Measurements from ENCODE around the gene DAPK1.

DAPK1 gene

DNA sequence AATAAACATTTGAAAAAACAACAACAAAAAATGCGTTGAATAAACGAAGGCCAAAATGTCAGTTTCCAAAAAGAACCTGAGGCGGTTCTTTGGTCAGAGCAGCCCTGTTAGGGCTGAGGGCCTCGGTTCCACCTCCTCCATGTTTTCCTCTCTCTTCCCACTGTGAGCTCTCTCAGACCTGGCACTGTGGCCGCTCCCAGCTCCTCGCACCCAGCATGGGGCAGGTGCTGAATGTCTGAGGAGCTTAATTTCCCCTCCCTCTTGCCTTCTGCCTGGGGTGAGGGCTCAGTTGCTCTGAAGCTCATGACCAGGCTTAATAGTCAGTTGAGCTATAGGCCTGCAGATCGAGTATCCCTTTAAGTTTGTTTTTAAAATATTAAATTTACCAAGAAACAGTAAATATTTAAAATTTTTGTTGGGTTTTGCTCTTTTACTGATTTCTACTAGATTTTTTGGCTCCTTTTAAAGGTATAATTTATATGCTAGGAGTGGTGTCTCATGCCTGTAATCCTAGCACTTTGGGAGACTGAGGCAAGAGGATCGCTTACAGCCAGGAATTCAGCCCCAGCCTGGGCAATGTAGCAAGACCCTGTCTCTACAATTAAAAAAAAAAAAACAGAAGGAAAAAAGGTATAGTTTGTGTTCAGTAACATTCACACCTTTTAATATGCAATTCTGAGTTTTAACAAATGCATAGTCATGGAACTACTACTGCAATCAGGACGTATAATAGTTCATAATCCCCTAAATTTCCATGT is 28.1 kb downstream of the DAPK1 start:
- POLR2A ChIA-PET: no interaction called here
- no peak for TF ChIP-seq ZNF596 (tag by site-specific recombination; IDR thresholded peaks at IDR 0.05)
- TF ChIP-seq, protein P1, sequence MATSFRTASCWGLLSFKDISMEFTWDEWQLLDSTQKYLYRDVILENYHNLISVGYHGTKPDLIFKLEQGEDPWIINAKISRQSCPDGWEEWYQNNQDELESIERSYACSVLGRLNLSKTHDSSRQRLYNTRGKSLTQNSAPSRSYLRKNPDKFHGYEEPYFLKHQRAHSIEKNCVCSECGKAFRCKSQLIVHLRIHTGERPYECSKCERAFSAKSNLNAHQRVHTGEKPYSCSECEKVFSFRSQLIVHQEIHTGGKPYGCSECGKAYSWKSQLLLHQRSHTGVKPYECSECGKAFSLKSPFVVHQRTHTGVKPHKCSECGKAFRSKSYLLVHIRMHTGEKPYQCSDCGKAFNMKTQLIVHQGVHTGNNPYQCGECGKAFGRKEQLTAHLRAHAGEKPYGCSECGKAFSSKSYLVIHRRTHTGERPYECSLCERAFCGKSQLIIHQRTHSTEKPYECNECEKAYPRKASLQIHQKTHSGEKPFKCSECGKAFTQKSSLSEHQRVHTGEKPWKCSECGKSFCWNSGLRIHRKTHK (tag by site-specific recombination; IDR thresholded peaks at IDR 0.05): no peak
- TF ChIP-seq ZIC2 (tag by site-specific recombination; IDR thresholded peaks at IDR 0.05): peak; percentile 84
- H3K4me1 ChIP-seq (ENCODE audit: control insufficient read depth, insufficient read depth, low read length): peaks cover 6% of the 10 kb centered on the region; the same call in 1 of the 2 replicates
- no peak overlapping the region for H3K4me3 ChIP-seq (ENCODE audit: low read depth, low read length)
- CTCF ChIA-PET: no interaction called here
- H3K36me3 ChIP-seq (ENCODE audit: control insufficient read depth in 2 of 2, insufficient read depth in 1 of 2, low read length in 2 of 2): peaks cover 0 to 5% of the 10 kb centered on the region in 2 experiments; a peak in 1 of 3 replicates
- H3K9me3 ChIP-seq (ENCODE audit: control insufficient read depth, insufficient read depth, low read depth, low read length): no peaks in the 10 kb centered on the region
- H3K27ac ChIP-seq (ENCODE audit: extremely low read depth, low read depth, low read length): no peak overlapping the region

DNA sequence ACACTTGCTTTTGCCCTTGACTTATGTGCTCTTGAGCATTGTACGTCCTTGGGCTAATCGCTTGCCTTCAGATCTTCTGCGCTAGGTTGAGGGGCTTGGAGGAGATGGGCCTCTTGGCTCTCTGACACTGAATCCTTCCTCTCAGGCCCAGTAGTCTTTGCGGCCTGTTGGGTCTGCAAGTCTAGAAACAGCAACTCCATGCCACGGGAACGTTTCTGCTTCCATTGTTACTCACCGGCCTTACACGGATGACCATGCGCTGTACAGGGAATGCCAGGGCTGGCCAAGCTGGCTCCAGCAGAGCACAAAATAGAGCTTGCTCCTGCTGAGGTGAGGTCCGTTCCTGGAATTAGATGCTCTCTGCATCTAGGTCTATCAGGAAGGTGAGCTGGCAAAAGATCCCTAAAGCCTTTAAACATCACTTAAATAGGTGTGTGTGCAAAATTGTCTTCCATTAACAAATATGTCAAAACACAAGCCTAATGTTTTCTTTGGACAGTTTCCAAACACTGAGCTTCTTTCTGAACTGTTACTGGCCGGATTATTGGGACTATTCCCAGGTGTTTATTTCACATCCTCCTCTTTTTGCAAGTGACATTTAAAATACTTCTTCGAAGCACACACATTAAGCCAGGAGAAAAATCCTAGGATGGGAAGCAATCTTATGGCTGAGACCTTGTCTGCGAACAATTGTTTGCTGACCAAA is 29.7 kb downstream of the DAPK1 start:
- POLR2A ChIA-PET: no interaction called here
- H3K9me3 ChIP-seq (ENCODE audit: control insufficient read depth, insufficient read depth, low read depth, low read length): no peaks in the 10 kb centered on the region
- peaks cover 6% of the 10 kb centered on the region; the same call in 1 of the 2 replicates for H3K4me1 ChIP-seq (ENCODE audit: control insufficient read depth, insufficient read depth, low read length)
- CTCF ChIA-PET: no interaction called here
- no peak overlapping the region for H3K27ac ChIP-seq (ENCODE audit: extremely low read depth, low read depth, low read length)
- no peak overlapping the region for H3K4me3 ChIP-seq (ENCODE audit: low read depth, low read length)
- H3K36me3 ChIP-seq (ENCODE audit: control insufficient read depth in 2 of 2, insufficient read depth in 1 of 2, low read length in 2 of 2): no peaks in the 10 kb centered on the region
- no peak for TF ChIP-seq ZNF521 (tag by site-specific recombination; IDR thresholded peaks at IDR 0.05)
- no peak for TF ChIP-seq ZNF670 (tag by site-specific recombination; IDR thresholded peaks at IDR 0.05; ENCODE audit: low read depth)
- no peak for TF ChIP-seq GLIS1 (tag by site-specific recombination; IDR thresholded peaks at IDR 0.05)
- no peak for TF ChIP-seq PRDM1 (tag by site-specific recombination; IDR thresholded peaks at IDR 0.05)
- no peak for TF ChIP-seq ZNF623 (tag by site-specific recombination; IDR thresholded peaks at IDR 0.05)
- no peak for TF ChIP-seq SP3 (tag by site-specific recombination; IDR thresholded peaks at IDR 0.05)
- TF ChIP-seq, protein P2, sequence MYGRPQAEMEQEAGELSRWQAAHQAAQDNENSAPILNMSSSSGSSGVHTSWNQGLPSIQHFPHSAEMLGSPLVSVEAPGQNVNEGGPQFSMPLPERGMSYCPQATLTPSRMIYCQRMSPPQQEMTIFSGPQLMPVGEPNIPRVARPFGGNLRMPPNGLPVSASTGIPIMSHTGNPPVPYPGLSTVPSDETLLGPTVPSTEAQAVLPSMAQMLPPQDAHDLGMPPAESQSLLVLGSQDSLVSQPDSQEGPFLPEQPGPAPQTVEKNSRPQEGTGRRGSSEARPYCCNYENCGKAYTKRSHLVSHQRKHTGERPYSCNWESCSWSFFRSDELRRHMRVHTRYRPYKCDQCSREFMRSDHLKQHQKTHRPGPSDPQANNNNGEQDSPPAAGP (tag by site-specific recombination; IDR thresholded peaks at IDR 0.05): no peak
- TF ChIP-seq, protein P3, sequence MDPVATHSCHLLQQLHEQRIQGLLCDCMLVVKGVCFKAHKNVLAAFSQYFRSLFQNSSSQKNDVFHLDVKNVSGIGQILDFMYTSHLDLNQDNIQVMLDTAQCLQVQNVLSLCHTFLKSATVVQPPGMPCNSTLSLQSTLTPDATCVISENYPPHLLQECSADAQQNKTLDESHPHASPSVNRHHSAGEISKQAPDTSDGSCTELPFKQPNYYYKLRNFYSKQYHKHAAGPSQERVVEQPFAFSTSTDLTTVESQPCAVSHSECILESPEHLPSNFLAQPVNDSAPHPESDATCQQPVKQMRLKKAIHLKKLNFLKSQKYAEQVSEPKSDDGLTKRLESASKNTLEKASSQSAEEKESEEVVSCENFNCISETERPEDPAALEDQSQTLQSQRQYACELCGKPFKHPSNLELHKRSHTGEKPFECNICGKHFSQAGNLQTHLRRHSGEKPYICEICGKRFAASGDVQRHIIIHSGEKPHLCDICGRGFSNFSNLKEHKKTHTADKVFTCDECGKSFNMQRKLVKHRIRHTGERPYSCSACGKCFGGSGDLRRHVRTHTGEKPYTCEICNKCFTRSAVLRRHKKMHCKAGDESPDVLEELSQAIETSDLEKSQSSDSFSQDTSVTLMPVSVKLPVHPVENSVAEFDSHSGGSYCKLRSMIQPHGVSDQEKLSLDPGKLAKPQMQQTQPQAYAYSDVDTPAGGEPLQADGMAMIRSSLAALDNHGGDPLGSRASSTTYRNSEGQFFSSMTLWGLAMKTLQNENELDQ (tag by site-specific recombination; IDR thresholded peaks at IDR 0.05; ENCODE audit: low read depth): no peak
- TF ChIP-seq ZNF777 (tag by site-specific recombination; IDR thresholded peaks at IDR 0.05; ENCODE audit: borderline replicate concordance): no peak
- TF ChIP-seq WT1 (tag by site-specific recombination; IDR thresholded peaks at IDR 0.05): no peak
- TF ChIP-seq, protein P4, sequence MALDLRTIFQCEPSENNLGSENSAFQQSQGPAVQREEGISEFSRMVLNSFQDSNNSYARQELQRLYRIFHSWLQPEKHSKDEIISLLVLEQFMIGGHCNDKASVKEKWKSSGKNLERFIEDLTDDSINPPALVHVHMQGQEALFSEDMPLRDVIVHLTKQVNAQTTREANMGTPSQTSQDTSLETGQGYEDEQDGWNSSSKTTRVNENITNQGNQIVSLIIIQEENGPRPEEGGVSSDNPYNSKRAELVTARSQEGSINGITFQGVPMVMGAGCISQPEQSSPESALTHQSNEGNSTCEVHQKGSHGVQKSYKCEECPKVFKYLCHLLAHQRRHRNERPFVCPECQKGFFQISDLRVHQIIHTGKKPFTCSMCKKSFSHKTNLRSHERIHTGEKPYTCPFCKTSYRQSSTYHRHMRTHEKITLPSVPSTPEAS (tag by site-specific recombination; IDR thresholded peaks at IDR 0.05): no peak
- no peak for TF ChIP-seq MZF1 (tag by site-specific recombination; IDR thresholded peaks at IDR 0.05; ENCODE audit: borderline replicate concordance)
- TF ChIP-seq, protein P5, sequence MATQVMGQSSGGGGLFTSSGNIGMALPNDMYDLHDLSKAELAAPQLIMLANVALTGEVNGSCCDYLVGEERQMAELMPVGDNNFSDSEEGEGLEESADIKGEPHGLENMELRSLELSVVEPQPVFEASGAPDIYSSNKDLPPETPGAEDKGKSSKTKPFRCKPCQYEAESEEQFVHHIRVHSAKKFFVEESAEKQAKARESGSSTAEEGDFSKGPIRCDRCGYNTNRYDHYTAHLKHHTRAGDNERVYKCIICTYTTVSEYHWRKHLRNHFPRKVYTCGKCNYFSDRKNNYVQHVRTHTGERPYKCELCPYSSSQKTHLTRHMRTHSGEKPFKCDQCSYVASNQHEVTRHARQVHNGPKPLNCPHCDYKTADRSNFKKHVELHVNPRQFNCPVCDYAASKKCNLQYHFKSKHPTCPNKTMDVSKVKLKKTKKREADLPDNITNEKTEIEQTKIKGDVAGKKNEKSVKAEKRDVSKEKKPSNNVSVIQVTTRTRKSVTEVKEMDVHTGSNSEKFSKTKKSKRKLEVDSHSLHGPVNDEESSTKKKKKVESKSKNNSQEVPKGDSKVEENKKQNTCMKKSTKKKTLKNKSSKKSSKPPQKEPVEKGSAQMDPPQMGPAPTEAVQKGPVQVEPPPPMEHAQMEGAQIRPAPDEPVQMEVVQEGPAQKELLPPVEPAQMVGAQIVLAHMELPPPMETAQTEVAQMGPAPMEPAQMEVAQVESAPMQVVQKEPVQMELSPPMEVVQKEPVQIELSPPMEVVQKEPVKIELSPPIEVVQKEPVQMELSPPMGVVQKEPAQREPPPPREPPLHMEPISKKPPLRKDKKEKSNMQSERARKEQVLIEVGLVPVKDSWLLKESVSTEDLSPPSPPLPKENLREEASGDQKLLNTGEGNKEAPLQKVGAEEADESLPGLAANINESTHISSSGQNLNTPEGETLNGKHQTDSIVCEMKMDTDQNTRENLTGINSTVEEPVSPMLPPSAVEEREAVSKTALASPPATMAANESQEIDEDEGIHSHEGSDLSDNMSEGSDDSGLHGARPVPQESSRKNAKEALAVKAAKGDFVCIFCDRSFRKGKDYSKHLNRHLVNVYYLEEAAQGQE (tag by site-specific recombination; IDR thresholded peaks at IDR 0.05): no peak
- no peak for TF ChIP-seq KLF10 (tag by site-specific recombination; IDR thresholded peaks at IDR 0.05)
- TF ChIP-seq ZNF211 (tag by site-specific recombination; IDR thresholded peaks at IDR 0.05; ENCODE audit: low read depth): no peak
- TF ChIP-seq ZEB2 (tag by site-specific recombination; IDR thresholded peaks at IDR 0.05): no peak
- TF ChIP-seq ZNF169 (tag by site-specific recombination; IDR thresholded peaks at IDR 0.05): no peak
